Activated naive CD4-positive, alpha-beta T cell treated with anti-CD3 and anti-CD28 coated beads, Interleukin-2, amount 50 U/mL, for 72 hours (primary cell): Measurements from ENCODE around the gene PRB3. TPM values are rescaled to one million over a fixed set of nuclear protein-coding genes. Genes with fewer than 3 reads are reported as not detected.

Experiments used
- ATAC-seq, 2 donors: fragments of 150-1000 bp; cut with Tn5 transposase; 2 replicates each; pipeline ENCODE4 v1.10.0; 2021; ENCODE audit warnings: mild to moderate bottlenecking in 2 of 2, moderate library complexity in 2 of 2
- DNase-seq, 2 donors: peaks; one replicate each; pipeline ENCODE4 v3.0.0; 2021 to 2022; ENCODE audit warnings: low spot score in 2 of 2
- H3K27ac Mint-ChIP-seq, 2 donors: one replicate each; pipeline ENCODE4 v1.8.0; 2022; ENCODE audit warnings: mild to moderate bottlenecking in 2 of 2, mixed read lengths in 2 of 2
- H3K36me3 Mint-ChIP-seq, 2 donors: one replicate each; pipeline ENCODE4 v1.8.0; 2022; ENCODE audit warnings: mixed read lengths in 2 of 2
- H3K9me3 Mint-ChIP-seq, 2 donors: one replicate each; pipeline ENCODE4 v1.8.0; 2022; ENCODE audit warnings: mixed read lengths in 2 of 2
- total RNA-seq, 2 donors: library from RNA; stranded (reverse); gene quantifications; one replicate each; pipeline ENCODE4 v1.2.3, GENCODE V29; 2022

Gene PRB3
- total RNA-seq: not detected

- Mint-ChIP-seq H3K36me3 (no peaks in the 10 kb centered on the region), H3K27ac (no peak within 1 kb of the TSS), H3K9me3 (no peaks in the 10 kb centered on the region)
- no peak for ATAC-seq
- DNase-seq: no peak
Measured at GRCh38 chr12:11269607-11270006, at the start of gene PRB3. PRB3 (minus strand) TSS chr12:11269707; CDS start chr12:11269669, 38 bp downstream.

GRCh38 chr12:11310336-11310735 is 40.8 kb upstream of the PRB3 start, which contains the start of gene PRB4:
PRB4 (minus strand) TSS chr12:11310436; CDS start chr12:11310398, 38 bp downstream.
- Mint-ChIP-seq H3K27ac (no peak within 1 kb of the TSS), H3K36me3 (peaks cover 0 to 38% of the 10 kb centered on the region in 2 donors), H3K9me3 (peaks cover 17 to 26% of the 10 kb centered on the region in 2 donors)
- DNase-seq: no peak
- ATAC-seq: no peak

- peaks cover 20% of the 10 kb centered on the region in 2 donors for H3K9me3 Mint-ChIP-seq
- H3K27ac Mint-ChIP-seq: no peak overlapping the region
- peaks cover 0 to 19% of the 10 kb centered on the region in 2 donors for H3K36me3 Mint-ChIP-seq
- ATAC-seq: no peak
- no peak for DNase-seq
Measured at GRCh38 chr12:11307143-11307542, 37.6 kb upstream of the PRB3 start.

- no peak for DNase-seq
- Mint-ChIP-seq H3K27ac (no peak overlapping the region), H3K9me3 (no peaks in the 10 kb centered on the region), H3K36me3 (no peaks in the 10 kb centered on the region)
- ATAC-seq: no peak
Measured at GRCh38 chr12:11273449-11273848, 3.9 kb upstream of the PRB3 start.

GRCh38 chr12:11264501-11264900 is 5.0 kb downstream of the PRB3 start:
- H3K9me3 Mint-ChIP-seq: peaks cover under 1 to 16% of the 10 kb centered on the region in 2 donors
- ATAC-seq (no peak), DNase-seq (no peak)
- no peak overlapping the region for H3K27ac Mint-ChIP-seq
- H3K36me3 Mint-ChIP-seq: peaks cover 0 to 9% of the 10 kb centered on the region in 2 donors

GRCh38 chr12:11246489-11246888 is 23.0 kb downstream of the PRB3 start:
- peaks cover 0 to 11% of the 10 kb centered on the region in 2 donors for H3K36me3 Mint-ChIP-seq
- DNase-seq (no peak), ATAC-seq (no peak)
- H3K27ac Mint-ChIP-seq: no peak overlapping the region
- H3K9me3 Mint-ChIP-seq: peaks cover 5 to 8% of the 10 kb centered on the region in 2 donors

- DNase-seq (no peak), ATAC-seq (no peak)
- Mint-ChIP-seq H3K9me3 (peaks cover 0 to 3% of the 10 kb centered on the region in 2 donors), H3K36me3 (no peaks in the 10 kb centered on the region), H3K27ac (no peak overlapping the region)
Measured at GRCh38 chr12:11242656-11243055, 26.9 kb downstream of the PRB3 start.

- Mint-ChIP-seq H3K27ac (peak overlapping the region in 1 of 2 donors; percentile 23), H3K36me3 (no peaks in the 10 kb centered on the region), H3K9me3 (no peaks in the 10 kb centered on the region)
- DNase-seq (no peak), ATAC-seq (no peak)
Measured at GRCh38 chr12:11240348-11240930, 29.1 kb downstream of the PRB3 start.

- DNase-seq (no peak), ATAC-seq (no peak)
- Mint-ChIP-seq H3K36me3 (no peaks in the 10 kb centered on the region), H3K9me3 (no peaks in the 10 kb centered on the region), H3K27ac (no peak overlapping the region)
Measured at GRCh38 chr12:11238275-11238674, 31.2 kb downstream of the PRB3 start.

GRCh38 chr12:11233532-11233931 is 36.0 kb downstream of the PRB3 start:
- ATAC-seq: no peak
- no peak overlapping the region for H3K27ac Mint-ChIP-seq
- no peaks in the 10 kb centered on the region for H3K36me3 Mint-ChIP-seq
- H3K9me3 Mint-ChIP-seq: no peaks in the 10 kb centered on the region
- DNase-seq: no peak

GRCh38 chr12:11228296-11228879 is 41.1 kb downstream of the PRB3 start:
- no peaks in the 10 kb centered on the region for H3K36me3 Mint-ChIP-seq
- peak in 1 of 2 donors; percentile 68 for ATAC-seq
- no peak overlapping the region for H3K27ac Mint-ChIP-seq
- DNase-seq: peak in 1 of 2 donors; percentile 30
- no peaks in the 10 kb centered on the region for H3K9me3 Mint-ChIP-seq

GRCh38 chr12:11227373-11227772 is 42.1 kb downstream of the PRB3 start:
- no peak overlapping the region for H3K27ac Mint-ChIP-seq
- no peak for DNase-seq
- H3K9me3 Mint-ChIP-seq: no peaks in the 10 kb centered on the region
- no peak for ATAC-seq
- no peaks in the 10 kb centered on the region for H3K36me3 Mint-ChIP-seq

Other genes with a start within 250 kb of the PRB3 start
- 1 to 10 TPM; 3.2 to 4.7 TPM for gene TAS2R19, start 247.1 kb downstream of the PRB3 start, total RNA-seq
- gene TAS2R31, start 238.3 kb downstream of the PRB3 start, total RNA-seq: 1 to 10 TPM; 4.3 to 4.4 TPM
- 1 to 10 TPM; 1.5 to 2.4 TPM for gene TAS2R46, start 207.4 kb downstream of the PRB3 start, total RNA-seq
- 1 to 10 TPM in 1 of 2 donors, under 1 TPM in 1; 0.30 to 2.7 TPM for gene TAS2R43, start 177.4 kb downstream of the PRB3 start, total RNA-seq
- gene TAS2R30, start 135.1 kb downstream of the PRB3 start, total RNA-seq: 1 to 10 TPM; 2.9 to 3.9 TPM
- 1 to 10 TPM; 5.4 to 7.0 TPM for gene SMIM10L1, start 98.5 kb downstream of the PRB3 start, total RNA-seq
- gene TAS2R42, start 82.8 kb downstream of the PRB3 start, total RNA-seq: not detected
- not detected for gene PRB4, start 40.7 kb upstream of the PRB3 start, total RNA-seq
- gene PRB2, start 125.9 kb upstream of the PRB3 start, total RNA-seq: not detected